RWPE2 (cell line): ENCODE results near the gene FAM3C.

Source experiments
- ATAC-seq: fragments of 200-7000 bp; cut with Tn5 transposase; 3 replicates; pipeline ENCODE4 v1.9.1; 2021; ENCODE audit warnings: low read depth
- DNase-seq: peaks from one replicate; pipeline ENCODE4 v3.0.0-alpha.2; 2020; ENCODE audit warnings: low spot score
- H3K27ac ChIP-seq: fragments of 450-650 bp; 2 replicates; pipeline ENCODE4 v1.5.1; 2017; ENCODE audit warnings: mild to moderate bottlenecking; ENCODE audit not compliant: poor library complexity, severe bottlenecking
- H3K27me3 ChIP-seq: fragments of 250-450 bp; sonication (Bioruptor Pico); 2 replicates; pipeline ENCODE4 v1.5.1; 2021; ENCODE audit warnings: mild to moderate bottlenecking, moderate library complexity; ENCODE audit not compliant: insufficient read depth, poor library complexity, severe bottlenecking
- H3K36me3 ChIP-seq: fragments of 250-450 bp; sonication (Bioruptor Pico); 2 replicates; pipeline ENCODE4 v1.5.1; 2020; ENCODE audit warnings: low read depth, mild to moderate bottlenecking, moderate library complexity
- H3K4me1 ChIP-seq: fragments of 250-450 bp; sonication (Bioruptor Pico); 2 replicates; pipeline ENCODE4 v1.5.1; 2021; ENCODE audit warnings: mild to moderate bottlenecking, moderate library complexity; ENCODE audit not compliant: insufficient read depth, poor library complexity, severe bottlenecking
- H3K4me3 ChIP-seq: fragments of 250-450 bp; sonication (Bioruptor Pico); 2 replicates; pipeline ENCODE4 v1.5.1; 2021; ENCODE audit warnings: mild to moderate bottlenecking, moderate library complexity; ENCODE audit not compliant: severe bottlenecking
- H3K9me3 ChIP-seq: fragments of 250-450 bp; sonication (Bioruptor Pico); 2 replicates; pipeline ENCODE4 v1.5.1; 2021; ENCODE audit warnings: mild to moderate bottlenecking, moderate library complexity; ENCODE audit not compliant: severe bottlenecking
- TF ChIP-seq, protein P1 (sequence below): fragments of 450-650 bp; IDR thresholded peaks from one replicate; pipeline ENCODE4 v1.5.1; 2017; ENCODE audit warnings: mild to moderate bottlenecking, moderate library complexity; ENCODE audit not compliant: poor library complexity, severe bottlenecking

FAM3C gene

DNA sequence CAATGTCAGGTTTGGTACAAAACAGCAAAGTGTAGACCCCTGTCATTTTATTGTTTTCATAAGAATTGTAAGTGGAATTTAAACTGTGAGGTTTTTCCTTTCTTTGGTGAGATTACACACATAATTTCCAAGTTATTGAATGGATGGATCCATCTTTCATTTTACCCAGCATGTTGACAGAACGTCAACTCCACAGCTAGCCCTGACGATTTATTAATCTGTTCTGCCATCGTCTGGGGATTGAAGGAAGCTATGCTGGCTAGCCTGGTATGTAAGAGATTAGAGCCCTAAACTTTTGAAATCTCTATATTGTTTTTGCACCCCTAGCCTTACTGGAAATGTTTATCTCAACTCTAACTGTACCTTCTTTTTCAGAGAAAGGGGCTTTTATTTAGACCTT, 58.7 kb downstream of the FAM3C start:
- DNase-seq: no peak
- Histone ChIP-seq H3K4me1 (no peaks in the 10 kb centered on the region), H3K4me3 (no peak overlapping the region), H3K27ac (no peak overlapping the region), H3K27me3 (peaks cover 21% of the 10 kb centered on the region), H3K36me3 (no peaks in the 10 kb centered on the region), H3K9me3 (no peaks in the 10 kb centered on the region)
- TF ChIP-seq, protein P1, sequence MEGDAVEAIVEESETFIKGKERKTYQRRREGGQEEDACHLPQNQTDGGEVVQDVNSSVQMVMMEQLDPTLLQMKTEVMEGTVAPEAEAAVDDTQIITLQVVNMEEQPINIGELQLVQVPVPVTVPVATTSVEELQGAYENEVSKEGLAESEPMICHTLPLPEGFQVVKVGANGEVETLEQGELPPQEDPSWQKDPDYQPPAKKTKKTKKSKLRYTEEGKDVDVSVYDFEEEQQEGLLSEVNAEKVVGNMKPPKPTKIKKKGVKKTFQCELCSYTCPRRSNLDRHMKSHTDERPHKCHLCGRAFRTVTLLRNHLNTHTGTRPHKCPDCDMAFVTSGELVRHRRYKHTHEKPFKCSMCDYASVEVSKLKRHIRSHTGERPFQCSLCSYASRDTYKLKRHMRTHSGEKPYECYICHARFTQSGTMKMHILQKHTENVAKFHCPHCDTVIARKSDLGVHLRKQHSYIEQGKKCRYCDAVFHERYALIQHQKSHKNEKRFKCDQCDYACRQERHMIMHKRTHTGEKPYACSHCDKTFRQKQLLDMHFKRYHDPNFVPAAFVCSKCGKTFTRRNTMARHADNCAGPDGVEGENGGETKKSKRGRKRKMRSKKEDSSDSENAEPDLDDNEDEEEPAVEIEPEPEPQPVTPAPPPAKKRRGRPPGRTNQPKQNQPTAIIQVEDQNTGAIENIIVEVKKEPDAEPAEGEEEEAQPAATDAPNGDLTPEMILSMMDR: peak; percentile 45
- peak; percentile 68; the same call in 2 of the 3 replicates for ATAC-seq

DNA sequence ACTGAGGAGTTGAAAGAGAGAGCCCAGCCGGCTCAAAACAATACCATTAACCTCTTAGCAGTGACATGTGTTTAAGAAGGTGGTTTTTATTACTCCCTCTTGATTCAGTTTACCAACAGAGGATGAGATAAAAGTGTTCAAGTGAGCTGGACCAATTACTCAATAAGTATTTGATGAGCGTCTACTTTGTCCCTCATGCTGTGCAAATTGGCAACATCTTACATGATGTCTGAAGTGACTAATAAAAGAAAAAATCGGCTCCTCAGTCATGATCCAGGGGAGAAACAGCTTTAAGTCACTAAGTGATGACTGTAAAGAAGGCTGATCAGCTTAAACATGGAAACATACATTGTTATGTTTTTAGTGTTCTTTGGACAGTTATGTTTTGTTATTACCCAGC, 59.5 kb downstream of the FAM3C start:
- Histone ChIP-seq H3K4me3 (no peak overlapping the region), H3K36me3 (no peaks in the 10 kb centered on the region), H3K27ac (no peak overlapping the region), H3K4me1 (no peaks in the 10 kb centered on the region), H3K9me3 (no peaks in the 10 kb centered on the region), H3K27me3 (peaks cover 29% of the 10 kb centered on the region)
- ATAC-seq (no peak), DNase-seq (no peak)
- TF ChIP-seq, protein P1: no peak

DNA sequence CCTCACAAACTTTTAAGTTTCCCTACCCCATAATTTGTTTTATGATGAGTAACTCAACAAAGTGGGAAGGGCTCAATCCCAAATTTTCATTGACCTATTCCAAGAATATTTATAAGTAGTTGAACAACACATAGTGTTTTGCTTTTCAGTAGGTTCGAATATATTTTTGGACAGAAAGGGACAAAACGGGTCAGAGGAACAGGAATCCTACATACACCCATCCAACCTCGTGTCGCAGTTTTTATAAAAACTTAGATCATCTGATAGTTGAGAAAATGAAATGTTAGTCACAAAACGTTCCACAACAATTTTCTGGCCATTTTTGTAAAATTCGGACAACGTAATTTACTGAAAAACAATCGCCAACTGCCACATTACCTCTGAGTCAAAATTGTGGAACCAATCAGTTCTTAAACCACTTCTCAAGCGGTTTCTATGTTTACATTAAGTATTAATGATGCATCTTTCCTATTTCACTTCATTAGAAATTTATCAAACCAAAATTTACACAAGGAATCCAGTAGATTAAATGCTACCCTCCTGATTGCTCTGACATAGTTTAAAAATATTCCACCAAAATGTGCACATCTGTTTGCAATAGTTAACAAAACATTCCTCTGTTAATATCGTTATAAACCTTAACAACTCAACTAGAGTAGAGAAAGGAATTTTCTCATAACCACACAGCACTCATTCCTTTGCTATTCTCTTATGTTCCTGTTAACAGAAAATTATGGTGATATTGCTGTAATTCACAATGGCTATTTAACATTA, 61.0 kb downstream of the FAM3C start:
- Histone ChIP-seq H3K36me3 (no peaks in the 10 kb centered on the region), H3K27me3 (peaks cover 45% of the 10 kb centered on the region), H3K4me1 (no peaks in the 10 kb centered on the region), H3K9me3 (no peaks in the 10 kb centered on the region), H3K27ac (no peak overlapping the region), H3K4me3 (no peak overlapping the region)
- TF ChIP-seq, protein P1: no peak
- no peak for DNase-seq
- no peak for ATAC-seq

DNA sequence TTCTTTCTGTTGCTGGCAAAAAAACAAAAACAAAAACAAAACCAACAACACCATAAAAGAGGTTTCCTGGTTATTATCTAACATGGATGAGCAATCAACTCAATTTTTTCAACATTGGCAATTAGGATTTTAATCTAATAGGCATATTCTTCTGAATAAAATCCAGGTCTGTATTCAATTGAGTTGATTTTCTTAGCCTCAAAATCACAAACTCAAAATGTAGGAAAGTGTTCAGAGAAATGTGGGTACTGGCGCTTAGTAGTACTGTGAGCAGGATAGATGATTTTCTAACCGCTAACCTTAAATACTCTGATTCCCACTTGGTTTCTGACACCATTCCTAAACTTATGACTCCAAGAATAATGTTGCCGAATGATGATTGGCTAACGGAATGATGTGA, 61.7 kb downstream of the FAM3C start:
- ATAC-seq: no peak
- Histone ChIP-seq H3K9me3 (no peaks in the 10 kb centered on the region), H3K27ac (no peak overlapping the region), H3K36me3 (no peaks in the 10 kb centered on the region), H3K27me3 (peaks cover 51% of the 10 kb centered on the region), H3K4me3 (no peak overlapping the region), H3K4me1 (no peaks in the 10 kb centered on the region)
- no peak for DNase-seq
- TF ChIP-seq, protein P1: no peak

DNA sequence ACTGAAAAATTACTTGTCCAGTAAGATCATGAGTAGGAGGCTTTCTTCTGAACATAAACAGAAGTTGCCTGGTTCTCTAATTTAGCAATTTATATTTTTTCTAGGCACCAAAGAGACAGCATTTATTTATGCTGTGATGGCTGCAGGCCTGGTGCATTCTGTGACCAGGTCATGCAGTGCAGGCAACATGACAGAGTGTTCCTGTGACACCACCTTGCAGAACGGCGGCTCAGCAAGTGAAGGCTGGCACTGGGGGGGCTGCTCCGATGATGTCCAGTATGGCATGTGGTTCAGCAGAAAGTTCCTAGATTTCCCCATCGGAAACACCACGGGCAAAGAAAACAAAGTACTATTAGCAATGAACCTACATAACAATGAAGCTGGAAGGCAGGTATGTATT, 64.5 kb downstream of the FAM3C start:
- Histone ChIP-seq H3K36me3 (no peaks in the 10 kb centered on the region), H3K27ac (no peak overlapping the region), H3K4me1 (no peaks in the 10 kb centered on the region), H3K9me3 (no peaks in the 10 kb centered on the region), H3K27me3 (peaks cover 68% of the 10 kb centered on the region), H3K4me3 (no peak overlapping the region)
- TF ChIP-seq, protein P1: no peak
- ATAC-seq (no peak), DNase-seq (no peak)
